ENCODE measurements around the gene MAGEA8. TPM values are rescaled to one million over a fixed set of nuclear protein-coding genes. Genes with fewer than 3 reads are reported as not detected.

MAGEA8 gene
- total and polyA plus RNA-seq, 10 of the 15 experiments (the other 5 are each of a cell fraction or from before 2014, with no cell fraction given) = 0.06 to 0.20 (median 0.13) TPM; not detected in 7

GRCh38 chrX:149851864-149852263, 29.1 kb upstream of the MAGEA8 start:
- Histone ChIP-seq H3K9me3 (replicated peaks; ENCODE audit: control insufficient read depth, insufficient read depth, low read length) (no peaks in the 10 kb centered on the region; the same call in 2 of the 3 replicates), H3K4me3 (no peak overlapping the region), H3K9ac (ENCODE audit: control insufficient read depth, insufficient read depth, low read length) (no peak overlapping the region), H3K4me1 (ENCODE audit: control insufficient read depth, insufficient read depth, low read length) (no peaks in the 10 kb centered on the region), H3K27me3 (replicated peaks in 1 of 2; ENCODE audit: control insufficient read depth in 2 of 2, insufficient read depth in 2 of 2, low read length in 1 of 2) (no peaks in the 10 kb centered on the region), H3K27ac (ENCODE audit: control insufficient read depth, insufficient read depth) (no peak overlapping the region), H4K20me1 (ENCODE audit: control insufficient read depth, insufficient read depth) (no peaks in the 10 kb centered on the region), H3K4me2 (ENCODE audit: control insufficient read depth, insufficient read depth) (no peak overlapping the region), H3K36me3 (ENCODE audit: control insufficient read depth in 2 of 2, insufficient read depth in 2 of 2, low read length in 1 of 2) (no peaks in the 10 kb centered on the region), H3K79me2 (ENCODE audit: control insufficient read depth, insufficient read depth, low read length) (no peaks in the 10 kb centered on the region), H2AFZ (ENCODE audit: control insufficient read depth, low read depth, low read length) (no peak overlapping the region)
- SMC1A ChIA-PET (ENCODE audit: uncharacterized antibody, unreplicated experiment) = no interaction called here
- ATAC-seq (no peak), FAIRE-seq (no peak), DNase-seq (ENCODE audit: low read depth, low spot score) (no peak)
- BruUV-seq (replicated peaks) = no TSS peak
- RAD21 ChIA-PET (ENCODE audit: unreplicated experiment) = no interaction called here
- in situ Hi-C loops (cut with MboI) = no loop called here
- TF ChIP-seq IRF3 (IDR thresholded peaks at IDR 0.05) (no peak), SREBF1 (IDR thresholded peaks at IDR 0.05; ENCODE audit: low read length) (no peak), PRDM15 (CRISPR knock-in tag; IDR thresholded peaks at IDR 0.05) (no peak), GATAD2B (conservative IDR thresholded peaks at IDR 0.05; ENCODE audit: low read depth) (no peak), KAT2A (conservative IDR thresholded peaks at IDR 0.05; ENCODE audit: control insufficient read depth, low read depth, low read length) (no peak), MLLT1 (IDR thresholded peaks at IDR 0.05) (no peak)
- POLR2A ChIA-PET = no interaction called here
- intact Hi-C loops (cut with micrococcal nuclease; ENCODE audit: unreplicated experiment) = no loop called here
- CTCF ChIA-PET = no interaction called here
